GM19467 (cell line): ENCODE data around the gene C17orf100.
"Not testable (repeated sequence)": the region's sequence is repeated elsewhere in the genome, so short reads cannot be mapped to it uniquely, and the experiment has no call there.

Experiments used
- ATAC-seq: cut with Tn5 transposase; IDR thresholded peaks from one replicate; pipeline ENCODE4 v1.9.1; 2021; ENCODE audit warnings: mild to moderate bottlenecking, moderate library complexity; ENCODE audit not compliant: unreplicated experiment

Gene C17orf100

DNA sequence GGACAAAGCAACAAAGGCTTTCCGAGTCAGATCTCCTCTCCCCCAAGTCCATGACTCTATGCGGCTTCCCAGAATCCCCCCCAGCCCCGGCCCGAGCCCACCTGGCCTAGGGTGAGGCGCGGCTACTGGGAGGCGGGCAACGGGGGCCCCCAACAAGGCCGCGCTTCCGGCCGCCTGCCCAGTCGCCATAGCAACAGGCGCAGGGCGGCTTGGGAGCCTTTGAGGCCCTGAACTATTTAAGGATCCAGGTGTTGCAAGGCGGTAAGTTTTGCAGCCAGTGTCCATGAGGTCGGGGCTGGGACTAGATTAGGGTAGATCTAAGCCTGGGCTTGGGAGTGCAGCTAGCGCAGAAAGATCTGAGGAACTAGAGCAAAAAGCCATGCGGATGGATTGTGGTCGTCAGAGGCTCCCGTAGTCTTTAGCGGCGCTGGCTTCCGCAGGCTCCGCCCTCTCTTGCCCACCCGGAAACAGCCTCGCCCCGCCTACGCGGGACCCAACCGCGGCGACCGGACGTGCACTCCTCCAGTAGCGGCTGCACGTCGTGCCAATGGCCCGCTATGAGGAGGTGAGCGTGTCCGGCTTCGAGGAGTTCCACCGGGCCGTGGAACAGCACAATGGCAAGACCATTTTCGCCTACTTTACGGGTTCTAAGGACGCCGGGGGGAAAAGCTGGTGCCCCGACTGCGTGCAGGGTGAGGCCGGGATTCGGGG, 10.9 kb upstream of the C17orf100 start, which contains the start of the genes KIAA0753 and TXNDC17:
Gene KIAA0753 (minus strand): TSS at position 176 of the 711 bp plus-strand sequence. CDS start 5,608 bp downstream, outside the sequence.
Gene TXNDC17 (plus strand): TSS at position 525 of the 711 bp plus-strand sequence. CDS start 23 bp downstream, at position 548.
- ATAC-seq, result peak; percentile 87

DNA sequence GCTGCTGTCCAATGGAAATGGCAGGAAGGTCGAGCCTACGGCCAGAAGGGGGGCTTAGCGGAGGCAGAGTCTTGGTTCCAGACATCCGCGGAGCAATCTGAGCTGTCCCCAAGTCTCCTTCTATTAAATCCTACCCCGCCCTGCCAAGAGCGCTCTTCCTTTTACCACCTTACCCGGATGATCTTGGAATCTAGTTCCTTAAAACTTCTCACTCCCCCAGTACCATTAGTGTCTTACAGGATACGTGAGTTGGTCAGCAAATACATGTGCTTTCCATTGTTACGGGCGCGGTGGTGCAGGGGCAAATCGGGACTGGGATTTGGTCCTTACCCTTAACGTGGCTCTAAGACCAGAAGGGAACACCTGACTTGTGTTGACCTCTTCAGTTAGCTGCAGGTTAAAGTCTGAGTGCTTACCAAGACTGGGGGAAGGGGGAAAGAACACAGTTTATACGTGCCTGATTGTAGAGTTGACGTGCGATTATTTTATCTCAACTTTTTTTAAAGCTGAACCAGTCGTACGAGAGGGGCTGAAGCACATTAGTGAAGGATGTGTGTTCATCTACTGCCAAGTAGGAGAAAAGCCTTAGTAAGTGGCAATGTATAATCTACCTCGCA, 10.2 kb upstream of the C17orf100 start:
- ATAC-seq, result no peak

DNA sequence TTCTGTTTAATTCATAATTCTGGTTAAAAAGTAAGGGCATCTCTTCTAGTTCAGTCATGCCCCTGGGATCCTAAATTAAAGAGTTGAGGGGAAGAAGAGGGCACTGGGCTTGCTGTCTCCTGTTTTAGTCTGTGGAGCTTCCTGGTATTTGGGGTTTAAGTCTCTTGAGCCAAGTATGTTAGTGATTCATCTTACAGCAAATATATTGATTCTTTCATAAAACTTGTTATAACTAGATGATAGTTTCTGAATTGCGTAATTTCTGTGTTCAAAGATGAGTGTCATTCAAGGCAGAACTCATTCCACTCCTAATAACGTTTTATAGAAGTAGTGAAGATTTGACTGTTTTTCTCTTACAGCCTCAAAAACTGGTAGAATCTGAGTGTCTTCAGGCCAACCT, 9.0 kb upstream of the C17orf100 start:
- ATAC-seq, result no peak

DNA sequence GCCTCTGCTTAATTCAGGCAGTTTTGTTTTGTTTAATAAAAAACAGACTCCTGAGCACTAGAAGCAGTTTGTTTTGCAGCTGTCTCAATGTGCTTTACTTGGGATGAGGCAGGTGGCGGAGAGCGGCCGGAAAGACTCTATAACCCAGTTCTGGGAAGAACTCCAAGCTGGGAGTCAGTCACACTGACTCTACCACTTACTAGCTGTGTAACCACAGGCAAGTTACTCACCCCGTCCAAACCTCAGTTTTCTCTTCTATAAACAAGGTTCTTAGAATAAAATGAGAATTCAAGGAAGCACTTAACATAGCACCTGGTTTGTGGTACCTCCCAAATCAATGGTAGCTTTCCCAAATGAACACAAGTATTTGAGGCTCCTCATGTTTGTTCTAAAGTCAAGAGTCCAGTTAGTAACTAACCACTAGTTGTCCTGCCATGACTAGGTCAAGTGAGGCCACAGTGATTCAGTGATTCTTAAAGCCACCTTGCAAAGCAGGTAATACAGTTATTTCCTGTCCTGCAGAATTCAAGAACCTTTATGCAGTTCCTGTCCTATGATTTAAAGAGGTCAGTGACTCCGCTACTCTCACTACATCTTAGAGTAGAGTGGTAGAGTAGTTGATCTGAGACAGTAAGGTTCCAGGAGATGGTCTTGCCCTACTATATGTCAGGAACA, 8.0 kb upstream of the C17orf100 start:
- ATAC-seq, result no peak

DNA sequence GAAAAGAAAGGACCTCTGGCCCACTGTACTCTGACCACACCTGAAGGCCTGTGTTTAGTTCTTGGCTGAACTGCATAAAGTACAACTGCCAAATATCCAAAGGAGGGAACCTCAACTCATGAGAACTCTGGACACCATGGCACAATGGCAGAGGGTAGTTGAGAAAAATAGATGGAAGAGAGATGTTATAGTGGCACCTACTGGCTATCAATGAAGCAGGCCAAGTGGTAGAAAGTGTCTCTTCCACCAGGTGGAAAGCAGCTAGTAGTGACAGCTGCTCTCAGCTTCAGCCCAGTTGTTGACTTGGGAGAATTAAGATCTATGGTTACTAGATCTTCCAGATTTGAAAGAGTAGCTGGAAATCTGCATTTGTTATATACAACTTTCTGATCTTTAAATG, 3.4 kb upstream of the C17orf100 start:
- ATAC-seq, result no peak

DNA sequence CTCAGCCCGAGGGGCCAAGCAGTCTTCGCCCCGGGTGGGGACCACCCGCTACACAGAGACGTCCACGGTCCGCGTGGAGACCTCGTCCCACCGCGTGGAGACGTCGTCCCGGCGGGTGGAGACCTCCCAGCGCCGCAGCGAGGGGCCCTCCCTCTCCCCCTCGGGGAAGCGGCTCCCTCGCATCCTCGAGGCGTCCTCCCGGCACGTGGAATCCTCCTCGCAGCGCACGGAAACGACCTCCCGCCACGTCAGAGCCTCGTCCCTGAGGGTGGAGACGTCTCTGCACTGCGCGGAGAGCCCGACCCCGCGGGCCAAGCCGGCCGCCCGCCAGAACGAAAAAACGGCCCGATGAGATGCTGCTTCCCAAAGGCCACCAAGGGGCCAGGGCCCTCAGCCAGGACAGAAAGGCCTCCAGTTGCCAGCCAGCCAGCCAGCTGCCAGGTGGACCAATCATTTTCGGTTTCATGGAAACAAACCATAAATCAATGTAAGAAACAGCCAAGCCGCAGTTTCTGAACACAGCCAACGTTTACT, 424 bp downstream of the C17orf100 start:
- peak; percentile 17 for ATAC-seq

DNA sequence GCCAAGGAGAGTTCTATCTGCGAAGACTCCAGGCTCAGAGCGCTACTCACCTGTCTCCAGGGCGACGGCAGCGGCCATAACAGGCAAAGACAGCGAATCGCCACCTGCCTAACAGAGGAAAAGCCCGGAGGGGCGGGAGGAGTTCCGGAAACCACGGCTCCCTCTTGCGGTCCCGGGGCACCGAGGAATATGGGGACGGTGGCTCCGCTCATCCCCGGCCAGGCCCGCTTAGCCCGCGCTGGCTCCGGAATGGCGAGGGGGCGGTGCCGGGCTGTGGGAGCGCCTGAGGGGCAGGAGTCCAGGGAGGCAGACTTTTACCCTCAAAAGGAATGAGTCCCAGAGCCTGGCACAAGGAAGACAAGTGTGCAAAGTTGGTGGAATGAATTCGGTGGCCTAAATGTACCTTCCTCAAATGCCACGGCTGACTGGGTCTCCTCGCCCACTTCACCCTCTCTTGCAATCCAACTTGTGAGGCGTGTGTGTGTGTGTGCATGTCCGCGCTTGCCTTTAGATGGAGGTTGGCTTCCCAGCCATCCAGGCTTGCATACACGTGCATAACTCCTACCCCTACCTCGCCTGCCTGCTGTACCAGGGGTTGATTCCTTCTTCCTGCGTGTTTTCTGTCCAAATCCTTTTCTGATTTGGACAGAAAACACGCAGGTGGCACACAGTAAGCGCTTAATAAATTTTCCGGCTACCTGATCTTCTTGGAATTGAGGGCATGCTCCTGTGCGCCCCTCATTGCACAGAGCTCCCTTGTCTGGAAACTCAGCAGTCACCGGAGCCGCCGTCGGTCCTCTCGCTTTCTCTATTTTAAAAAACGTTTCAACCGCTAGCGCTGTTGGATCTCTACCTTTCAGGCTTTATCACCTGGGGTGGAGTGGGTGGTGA, 3.5 kb downstream of the C17orf100 start:
- no peak for ATAC-seq

DNA sequence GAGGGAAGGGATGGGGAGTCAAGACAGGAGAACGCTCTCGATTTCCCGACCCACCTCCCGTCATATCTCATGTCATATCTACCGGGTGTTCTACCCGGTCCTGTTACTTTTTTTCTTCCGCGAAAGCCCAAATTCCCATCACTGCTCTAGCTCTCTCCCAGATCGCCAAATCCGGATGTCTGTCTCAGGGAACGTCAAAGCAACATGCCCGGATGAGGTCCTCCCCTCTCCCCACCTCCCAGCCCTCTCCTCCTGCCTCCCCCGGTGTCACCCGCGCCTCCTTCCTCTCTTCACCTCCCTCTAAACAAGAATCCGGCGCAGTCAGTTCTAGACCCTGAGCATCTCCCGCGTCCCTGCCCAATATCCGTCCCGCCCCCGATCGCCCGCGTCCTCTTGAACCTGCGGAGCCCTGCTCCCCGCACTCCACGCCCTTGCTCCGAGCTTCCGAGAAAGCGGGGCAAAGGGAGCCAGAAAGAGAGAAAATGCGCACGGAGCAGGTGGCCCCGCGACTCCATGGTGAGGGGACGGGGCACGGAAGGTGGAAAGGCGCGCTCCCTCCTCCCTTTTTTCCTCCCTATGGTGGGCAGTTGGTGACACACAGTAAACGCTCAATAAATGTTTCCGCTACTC, 4.3 kb downstream of the C17orf100 start:
- ATAC-seq, result not testable (repeated sequence)

DNA sequence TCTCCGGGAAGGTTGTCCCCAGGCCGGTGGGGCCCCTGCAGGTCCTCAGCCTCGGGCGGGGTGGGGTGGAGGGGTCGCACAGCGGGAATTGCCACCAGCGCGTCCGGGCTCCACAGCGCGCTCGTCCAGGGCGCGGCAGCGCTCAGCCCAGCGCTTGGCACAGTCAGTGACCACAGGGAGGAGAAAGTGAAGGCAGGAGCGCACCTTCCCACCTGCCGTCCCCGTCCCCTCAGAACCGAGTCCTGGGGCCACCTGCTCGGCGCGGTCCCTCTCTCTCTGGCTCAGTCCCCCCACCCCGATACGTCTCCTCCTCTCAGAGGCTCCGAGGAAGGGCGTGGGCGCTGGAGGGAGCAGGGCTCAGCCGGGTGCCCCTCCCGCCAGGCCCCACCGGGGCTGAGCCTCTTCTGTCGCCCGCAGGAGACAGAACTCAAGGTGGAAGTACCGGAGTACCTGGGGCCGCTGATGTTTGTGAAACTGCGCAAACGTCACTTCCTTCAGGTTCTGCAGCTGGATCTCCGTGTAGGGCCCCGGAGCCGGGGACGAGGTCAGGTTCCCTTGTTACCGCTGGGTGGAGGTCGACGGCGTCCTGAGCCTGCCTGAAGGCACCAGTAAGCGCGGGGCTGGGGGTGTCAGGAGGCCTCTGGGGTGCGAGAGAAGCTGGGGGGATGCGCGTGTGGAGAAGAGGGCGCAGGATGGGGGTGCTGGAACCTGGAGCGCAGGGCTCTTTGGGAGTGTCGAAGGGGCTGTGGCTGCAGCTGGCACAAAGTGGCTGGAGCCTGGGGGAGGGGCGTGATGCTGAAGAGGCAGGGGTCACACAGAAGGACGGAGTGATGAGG, 5.5 kb downstream of the C17orf100 start:
- not testable (repeated sequence) for ATAC-seq

DNA sequence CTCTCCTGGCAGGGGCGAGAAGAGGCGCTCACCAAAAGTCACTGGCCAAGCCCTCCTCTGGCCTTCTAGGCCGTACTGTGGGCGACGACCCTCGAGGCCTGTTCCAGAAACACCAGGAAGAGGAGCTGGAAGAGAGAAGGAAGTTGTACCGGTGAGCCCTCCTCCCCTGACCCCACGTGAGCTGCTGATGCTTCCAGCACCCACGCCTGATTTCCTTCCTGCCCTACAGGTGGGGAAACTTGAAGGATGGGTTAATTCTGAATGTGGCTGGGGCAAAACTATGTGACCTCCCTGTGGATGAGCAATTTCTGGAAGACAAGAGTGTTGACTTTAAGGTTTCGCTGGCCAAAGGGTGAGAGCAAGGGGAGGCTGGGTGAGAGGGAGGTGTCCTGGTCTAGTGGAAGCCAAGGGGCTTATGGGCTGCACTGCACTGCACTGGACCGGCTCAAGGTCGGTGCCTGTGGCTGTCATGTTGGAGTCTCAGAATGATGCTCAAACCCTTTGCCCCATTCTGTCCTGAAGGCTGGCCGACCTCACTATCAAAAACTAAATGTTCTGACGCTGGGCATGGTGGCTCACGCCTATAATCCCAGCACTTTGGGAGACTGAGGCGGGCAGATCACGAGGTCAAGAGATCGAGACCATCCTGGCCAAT, 6.2 kb downstream of the C17orf100 start:
- no peak for ATAC-seq

DNA sequence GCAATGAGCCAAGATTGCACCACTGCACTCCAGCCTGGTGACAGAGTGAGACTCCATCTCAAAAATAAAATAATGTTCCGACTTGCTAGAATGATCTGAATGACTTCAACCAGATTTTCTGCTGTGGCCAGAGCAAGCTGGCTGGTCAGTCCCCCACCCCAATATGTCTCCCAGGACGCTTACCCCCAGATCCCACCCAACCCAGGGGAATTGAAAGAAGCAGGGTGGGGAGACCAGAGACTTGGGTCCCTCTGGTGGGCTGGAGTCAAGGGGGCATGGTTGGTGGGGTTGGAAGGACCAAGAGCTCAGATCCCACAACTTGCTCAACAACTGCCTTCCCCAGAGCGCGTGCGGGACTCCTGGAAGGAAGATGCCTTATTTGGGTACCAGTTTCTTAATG, 6.8 kb downstream of the C17orf100 start:
- ATAC-seq, result not testable (repeated sequence)

DNA sequence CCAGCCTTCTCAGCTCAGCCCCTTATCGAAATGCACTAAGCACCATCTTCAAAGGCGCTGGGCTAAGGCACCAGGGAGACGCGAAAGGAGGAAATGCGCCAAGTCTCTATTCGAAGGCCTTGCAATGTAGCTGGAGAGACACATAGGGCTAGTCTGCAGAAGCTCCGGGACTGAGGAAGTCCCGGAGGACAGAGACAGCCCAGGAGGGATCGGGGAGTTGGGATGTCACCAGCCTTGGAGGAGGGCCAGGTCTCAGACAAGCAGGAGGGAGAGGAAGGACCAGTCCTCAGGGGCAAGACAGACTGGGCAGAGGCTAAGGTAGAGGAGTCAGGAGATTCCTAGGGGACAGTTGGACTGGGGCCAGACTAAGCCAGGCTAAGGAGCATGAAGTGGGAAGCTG, 8.5 kb downstream of the C17orf100 start:
- no peak for ATAC-seq

DNA sequence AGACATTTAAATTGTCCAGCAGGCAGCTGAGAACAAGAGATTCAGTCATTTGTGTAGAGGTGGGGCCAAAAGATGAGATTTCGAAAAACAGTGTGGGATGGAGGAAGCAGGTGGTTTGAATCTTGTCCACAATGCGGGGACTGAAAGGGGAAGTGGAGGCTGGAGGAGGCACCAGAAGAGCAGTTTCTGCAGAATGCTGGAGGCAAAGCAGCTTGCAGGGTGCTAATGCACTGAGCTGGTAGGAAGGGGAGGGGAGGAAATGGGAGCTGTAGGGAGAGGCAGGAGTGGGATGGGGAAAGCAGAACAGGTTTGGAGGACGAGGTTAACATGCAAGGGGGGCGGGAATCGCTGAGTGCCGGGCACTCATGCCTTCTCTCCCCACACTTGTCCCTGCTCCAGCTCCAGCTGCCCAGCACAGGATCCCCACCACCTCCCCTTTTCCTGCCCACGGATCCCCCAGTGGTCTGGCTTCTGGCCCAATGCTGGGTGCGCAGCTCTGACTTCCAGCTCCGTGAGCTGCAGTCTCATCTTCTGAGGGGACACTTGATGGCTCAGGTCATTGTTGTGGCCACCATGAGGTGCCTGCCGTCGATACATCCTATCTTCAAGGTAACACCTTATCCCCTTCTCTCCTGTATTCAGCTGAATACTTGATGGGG, 9.4 kb downstream of the C17orf100 start:
- ATAC-seq, result peak; percentile 55

DNA sequence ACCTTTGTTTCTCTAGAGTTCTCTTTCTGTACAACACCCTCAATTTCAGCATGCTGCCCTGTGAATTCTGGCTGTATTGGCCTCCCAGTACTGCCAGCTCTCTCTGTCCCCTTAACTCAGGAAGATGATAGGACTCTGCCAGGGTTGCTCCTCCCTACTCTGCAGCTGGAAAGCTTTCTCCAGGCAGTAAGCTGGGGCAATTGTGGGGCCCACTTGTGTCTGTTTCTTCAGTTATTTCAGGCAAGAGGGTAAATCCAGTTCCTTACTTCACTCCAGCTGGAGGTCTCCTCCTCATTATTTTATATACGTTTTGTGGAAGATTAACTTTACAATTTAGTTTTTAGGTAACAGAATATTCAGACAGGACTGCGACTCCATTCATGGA, 9.9 kb downstream of the C17orf100 start:
- ATAC-seq, result no peak

DNA sequence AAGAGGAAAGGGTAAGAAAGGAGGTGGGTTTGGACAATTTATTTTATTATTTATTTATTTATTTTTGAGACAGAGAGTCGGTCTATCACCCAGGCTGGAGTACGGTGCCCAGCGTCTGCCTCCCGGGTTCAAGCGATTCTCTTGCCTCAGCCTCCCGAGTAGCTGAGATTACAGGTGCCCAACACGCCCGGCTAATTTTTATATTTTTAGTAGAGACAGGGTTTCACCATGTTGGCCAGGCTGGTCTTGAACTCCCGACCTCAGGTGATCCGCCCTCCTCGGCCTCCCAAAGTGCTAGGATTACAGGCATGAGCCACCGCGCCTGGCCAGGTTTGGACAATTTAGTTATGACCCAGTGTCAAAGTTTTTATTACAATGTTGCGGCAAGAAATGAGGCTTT, 11.6 kb downstream of the C17orf100 start:
- not testable (repeated sequence) for ATAC-seq

DNA sequence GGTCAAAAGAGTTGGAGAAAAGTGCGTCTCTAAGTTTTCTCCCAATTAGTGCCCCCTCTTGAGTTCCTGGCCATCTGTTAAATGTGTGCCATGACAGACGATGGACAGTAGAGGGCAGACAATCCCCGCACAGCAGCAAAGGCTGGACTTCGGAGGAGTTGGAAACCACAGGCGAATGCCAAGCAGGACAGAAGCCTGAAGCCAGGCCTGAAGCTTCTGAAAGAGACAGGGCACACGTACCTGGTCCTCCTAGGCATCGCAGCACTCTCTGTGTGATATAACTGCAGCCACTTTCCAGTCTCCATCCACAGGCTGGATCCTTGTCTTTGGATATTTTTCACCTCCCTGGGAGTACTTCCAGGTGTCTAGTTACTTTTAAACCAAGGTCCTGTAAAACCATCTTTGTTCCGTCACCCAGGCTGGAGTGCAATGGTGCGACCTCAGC, 14.5 kb downstream of the C17orf100 start:
- no peak for ATAC-seq

DNA sequence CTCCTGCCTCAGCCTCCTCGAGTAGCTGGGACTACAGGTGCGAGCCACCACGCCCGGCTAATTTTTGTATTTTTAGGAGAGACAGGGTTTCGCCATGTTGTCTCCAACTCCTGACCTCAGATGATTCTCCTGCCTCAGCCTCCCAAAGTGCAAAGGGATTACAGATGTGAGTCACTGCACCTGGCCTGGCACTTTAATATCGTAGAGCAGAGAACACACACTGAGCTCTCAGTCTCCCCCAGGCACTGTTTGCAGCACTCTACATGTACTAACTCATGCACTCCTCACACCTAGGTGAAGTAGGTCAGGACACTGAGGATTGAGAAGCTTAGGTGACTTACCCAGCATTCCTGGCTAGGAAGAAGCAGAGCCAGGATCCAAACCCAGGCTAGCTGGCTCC, 15.0 kb downstream of the C17orf100 start:
- ATAC-seq, result no peak

DNA sequence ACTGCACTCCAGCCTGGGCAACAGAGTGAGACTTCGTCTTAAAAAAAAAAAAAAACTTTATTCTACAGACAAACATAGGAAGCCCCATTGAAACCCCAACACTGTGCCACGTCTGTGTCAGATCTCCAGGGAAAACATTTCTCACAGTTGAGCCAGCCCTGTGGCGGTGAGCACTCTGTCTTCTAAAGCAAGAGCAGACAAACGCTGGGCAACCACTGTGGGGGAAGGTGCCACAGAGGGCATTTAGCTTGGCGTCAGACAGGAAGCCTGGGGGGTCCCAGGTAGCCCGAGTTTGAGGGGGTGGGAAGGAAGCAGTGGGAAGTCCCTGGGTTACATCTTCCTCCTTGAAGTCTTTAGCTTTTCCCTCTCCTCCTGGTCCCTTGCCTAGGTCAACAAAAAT, 16.0 kb downstream of the C17orf100 start:
- ATAC-seq, result no peak
